HG02852 (cell line): Measurements from ENCODE around the gene ZC3H11A.

ENCODE experiments used
- ATAC-seq: cut with Tn5 transposase; IDR thresholded peaks from one replicate; pipeline ENCODE4 v1.9.1; 2021; ENCODE audit warnings: mild to moderate bottlenecking, moderate library complexity; ENCODE audit not compliant: unreplicated experiment

The ZC3H11A gene

DNA sequence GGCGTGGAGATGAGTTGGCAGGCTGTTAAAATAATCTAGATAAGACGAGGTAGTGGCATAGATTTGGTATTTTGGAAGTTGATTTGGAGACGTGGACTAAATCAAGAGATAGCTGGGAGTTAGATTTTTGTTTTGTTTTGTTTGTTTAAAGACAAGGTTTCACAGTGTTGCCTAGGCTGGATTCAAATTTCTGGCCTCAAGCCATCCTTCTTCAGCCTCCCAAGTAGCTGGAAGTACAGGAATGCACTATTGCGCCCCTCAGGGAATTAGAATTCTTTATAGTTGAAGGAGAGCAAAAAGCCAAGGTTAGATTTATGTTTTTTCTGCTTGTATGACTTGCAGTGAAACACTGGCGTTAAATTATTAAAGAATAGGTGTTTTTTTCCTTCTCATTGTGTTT, 43.7 kb downstream of the ZC3H11A start:
- no peak for ATAC-seq

- ATAC-seq: no peak
Observed at GRCh38 chr1:203840208-203840808, 44.9 kb downstream of the ZC3H11A start.

GRCh38 chr1:203842559-203842876, 47.1 kb downstream of the ZC3H11A start:
- ATAC-seq: no peak

GRCh38 chr1:203843435-203843834, 48.0 kb downstream of the ZC3H11A start:
- no peak for ATAC-seq
